Measurements from ENCODE around the gene ACADM.
"Not testable (repeated sequence)": the region's sequence is repeated elsewhere in the genome, so short reads cannot be mapped to it uniquely, and the experiment has no call there.

ACADM gene

DNA sequence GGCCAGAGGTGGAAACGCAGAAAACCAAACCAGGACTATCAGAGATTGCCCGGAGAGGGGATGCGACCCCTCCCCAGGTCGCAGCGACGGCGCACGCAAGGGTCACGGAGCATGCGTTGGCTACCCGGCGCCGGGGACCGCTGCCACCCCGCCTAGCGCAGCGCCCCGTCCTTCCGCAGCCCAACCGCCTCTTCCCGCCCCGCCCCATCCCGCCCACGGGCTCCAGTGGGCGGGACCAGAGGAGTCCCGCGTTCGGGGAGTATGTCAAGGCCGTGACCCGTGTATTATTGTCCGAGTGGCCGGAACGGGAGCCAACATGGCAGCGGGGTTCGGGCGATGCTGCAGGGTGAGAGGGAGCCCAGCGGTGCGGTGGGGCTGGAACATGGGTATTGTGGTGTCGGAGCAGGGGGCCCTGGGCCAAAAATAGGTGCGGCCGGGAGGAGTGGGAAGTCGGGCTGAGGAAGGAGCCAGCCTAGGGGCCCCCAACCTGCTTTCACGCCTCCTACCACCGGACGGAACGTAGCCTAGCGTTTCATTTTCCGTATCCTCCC is at the start of gene ACADM:
ACADM (plus strand) TSS at position 238 of the 551 bp plus-strand sequence; CDS start at position 317, 79 bp downstream.
- DNase-seq (ENCODE audit: low spot score): peak; percentile 75

DNA sequence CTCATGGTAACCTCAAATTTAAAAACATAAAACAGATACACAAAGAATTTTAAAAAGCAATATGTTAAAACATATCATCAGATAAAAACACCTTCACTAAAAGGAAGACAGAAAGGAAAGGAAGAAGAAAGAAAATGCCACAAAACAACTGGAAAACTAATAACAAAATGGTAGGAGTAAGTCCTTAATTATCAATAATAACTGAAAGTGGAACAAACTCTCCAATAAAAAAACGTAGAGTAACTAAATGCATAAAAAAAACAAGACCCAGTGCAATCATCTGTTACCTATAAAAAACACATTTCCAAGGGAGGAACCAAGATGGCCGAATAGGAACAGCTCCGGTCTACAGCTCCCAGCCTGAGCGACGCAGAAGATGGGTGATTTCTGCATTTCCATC is 47.1 kb upstream of the ACADM start:
- DNase-seq (ENCODE audit: low spot score): no peak

DNA sequence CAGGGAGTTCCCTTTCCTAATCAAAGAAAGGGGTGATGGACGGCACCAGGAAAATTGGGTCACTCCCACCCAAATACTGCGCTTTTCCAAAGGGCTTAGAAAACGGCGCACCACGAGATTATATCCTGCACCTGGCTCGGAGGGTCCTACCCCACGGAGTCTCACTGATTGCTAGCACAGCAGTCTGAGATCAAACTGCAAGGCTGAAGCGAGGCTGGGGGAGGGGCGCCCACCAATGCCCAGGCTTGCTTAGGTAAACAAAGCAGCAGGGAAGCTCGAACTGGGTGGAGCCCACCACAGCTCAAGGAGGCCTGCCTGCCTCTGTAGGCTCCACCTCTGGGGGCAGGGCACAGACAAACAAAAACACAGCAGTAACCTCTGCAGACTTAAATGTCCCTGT is 46.5 kb upstream of the ACADM start:
- not testable (repeated sequence) for DNase-seq (ENCODE audit: low spot score)

DNA sequence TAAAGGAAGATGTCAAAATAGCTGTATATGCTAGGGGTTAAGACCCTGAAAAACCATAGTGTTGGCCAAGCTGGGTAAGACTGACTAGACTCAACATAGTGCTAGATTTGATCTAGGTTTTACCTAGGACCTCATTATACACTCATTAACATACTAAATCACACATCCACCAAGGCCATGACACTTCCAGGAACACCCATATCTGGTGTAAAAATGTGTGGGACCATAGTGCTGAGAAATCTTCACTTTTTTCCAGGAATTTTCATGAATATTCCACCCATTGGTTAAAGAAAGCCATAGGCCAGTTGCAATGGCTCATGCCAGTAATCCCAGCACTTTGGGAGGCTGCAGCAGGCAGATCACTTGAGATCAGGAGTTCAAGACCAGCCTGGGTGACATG is 34.0 kb upstream of the ACADM start:
- no peak for DNase-seq (ENCODE audit: low spot score)

DNA sequence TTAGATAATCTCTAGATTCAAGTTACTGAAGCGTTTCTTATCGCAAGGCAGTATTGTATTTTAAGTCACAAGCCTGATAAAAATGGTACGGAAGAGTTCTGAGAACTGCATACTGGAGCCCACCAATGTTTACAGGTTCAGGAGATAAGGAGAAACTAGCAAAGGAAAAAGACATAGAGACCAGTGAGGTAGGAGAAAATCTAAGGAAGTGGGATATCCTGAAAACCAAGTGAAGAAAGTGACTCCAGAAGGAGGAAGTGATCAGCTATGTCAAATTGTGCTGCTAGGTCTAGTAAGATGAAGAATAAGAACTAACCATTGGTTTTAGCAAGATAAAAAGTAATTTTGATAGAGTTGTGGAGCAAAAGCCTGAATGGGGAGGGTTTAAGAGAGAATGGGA is 31.0 kb upstream of the ACADM start:
- no peak for DNase-seq (ENCODE audit: low spot score)

DNA sequence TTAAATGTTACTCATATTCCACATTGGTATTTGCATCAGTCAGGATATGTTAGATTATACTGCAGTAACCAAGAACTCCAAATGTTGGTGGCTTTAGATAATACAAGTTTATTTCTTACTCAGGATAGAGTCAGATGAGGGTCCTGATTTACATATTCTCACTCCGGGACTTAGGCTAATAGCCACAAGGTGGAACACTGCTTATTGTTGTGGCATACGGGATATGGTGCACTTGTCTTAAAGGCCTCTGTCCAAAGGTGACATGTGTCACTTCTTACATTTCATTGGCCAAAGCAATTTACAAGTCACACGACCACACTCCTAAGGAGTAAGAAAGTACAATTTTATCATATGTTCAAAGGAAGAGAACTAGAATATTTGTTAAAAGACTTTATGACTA is 28.5 kb upstream of the ACADM start:
- no peak for DNase-seq (ENCODE audit: low spot score)

DNA sequence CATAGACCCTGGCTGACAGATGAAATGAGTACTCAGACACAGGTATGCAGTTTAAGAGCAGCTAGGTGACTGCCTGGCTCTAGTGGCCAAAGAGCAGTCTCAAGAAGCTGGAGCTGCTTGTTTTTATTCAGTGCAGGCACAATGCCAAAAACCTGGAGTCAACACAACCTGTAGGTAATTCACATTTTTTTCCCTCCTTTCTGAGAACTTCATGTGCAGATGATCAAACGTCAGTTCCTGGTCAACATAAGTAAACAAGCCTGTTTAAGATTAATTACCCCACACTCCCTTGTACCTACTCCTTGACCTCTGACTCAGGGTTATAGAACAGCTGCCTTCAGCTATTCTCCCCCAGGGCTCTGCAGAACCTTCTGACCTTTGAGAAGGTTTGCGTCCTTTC is 17.3 kb upstream of the ACADM start:
- no peak for DNase-seq (ENCODE audit: low spot score)

DNA sequence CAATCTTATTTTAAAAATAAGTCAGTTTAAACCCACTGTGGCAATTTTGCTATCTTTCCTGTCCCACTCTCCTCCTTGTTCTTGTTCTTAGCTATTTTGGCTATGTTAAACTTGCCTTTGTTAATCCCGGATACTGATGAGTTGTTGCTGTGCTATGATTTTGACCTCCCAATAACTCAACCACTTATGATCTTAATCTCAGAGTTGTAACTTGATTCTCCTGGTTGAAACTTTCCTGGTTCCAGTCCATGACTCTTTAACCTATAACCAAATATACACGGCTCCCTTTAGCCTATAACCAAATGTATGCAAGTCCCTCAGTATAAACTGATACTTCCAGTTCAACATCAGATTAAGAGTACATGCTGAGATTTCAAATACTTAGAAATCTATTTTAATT is 15.6 kb upstream of the ACADM start:
- no peak for DNase-seq (ENCODE audit: low spot score)

DNA sequence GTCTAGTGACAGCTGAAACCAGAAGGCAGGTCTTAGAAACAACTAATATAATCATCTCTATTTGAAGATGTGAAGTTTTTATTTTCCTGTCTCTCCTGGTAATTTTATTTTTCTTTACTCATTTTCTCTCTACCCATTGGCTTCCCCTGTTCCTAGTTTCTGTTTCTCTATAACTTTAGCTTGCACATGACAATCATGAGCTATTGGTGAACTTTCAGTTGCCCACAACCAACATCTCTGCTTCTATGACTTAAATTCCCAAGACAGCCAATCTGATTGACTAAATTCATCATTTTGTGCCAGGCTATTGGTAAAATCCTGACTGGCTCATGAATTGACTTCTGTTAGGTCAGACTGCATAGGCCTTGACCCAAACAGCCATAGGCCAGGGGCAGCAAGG is 13.7 kb upstream of the ACADM start:
- DNase-seq (ENCODE audit: low spot score): no peak

DNA sequence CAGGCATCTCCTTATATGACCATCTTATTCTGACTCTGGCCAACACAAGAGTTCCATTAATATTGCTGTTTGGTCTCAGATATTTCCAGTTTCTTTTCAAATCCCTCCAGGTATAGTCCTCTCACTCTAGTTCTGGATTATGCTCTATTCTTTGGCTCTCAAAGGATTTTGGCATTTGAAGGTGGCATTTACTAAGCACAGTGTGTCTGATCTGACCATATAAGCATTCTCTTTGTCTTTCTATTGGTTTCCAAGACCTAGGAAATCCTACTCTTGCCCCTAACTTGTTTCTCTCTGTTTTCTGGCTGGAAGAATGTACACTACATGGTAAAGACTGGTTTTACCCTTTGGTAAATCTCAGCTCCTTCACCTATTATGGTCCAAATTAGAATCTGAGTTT is 12.7 kb upstream of the ACADM start:
- no peak for DNase-seq (ENCODE audit: low spot score)

DNA sequence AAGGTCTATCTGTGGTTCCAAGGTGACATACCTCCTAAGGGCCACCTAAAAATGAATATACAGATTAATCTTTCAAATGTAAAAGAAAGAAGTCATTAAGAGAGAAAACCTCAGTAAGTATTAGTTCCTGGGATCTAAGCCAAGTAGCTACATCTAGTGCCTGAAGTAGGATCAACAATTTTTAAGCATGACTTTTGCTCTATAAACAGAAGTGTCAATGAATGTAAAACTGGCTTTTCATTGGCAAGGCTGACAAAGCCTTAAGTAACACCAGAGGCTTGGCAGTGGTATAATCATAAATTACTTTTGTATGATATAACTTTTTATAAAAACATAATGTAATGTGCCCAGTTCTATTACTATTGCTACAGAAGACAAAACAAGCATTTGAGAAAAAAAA is 12.2 kb upstream of the ACADM start:
- DNase-seq (ENCODE audit: low spot score): no peak

DNA sequence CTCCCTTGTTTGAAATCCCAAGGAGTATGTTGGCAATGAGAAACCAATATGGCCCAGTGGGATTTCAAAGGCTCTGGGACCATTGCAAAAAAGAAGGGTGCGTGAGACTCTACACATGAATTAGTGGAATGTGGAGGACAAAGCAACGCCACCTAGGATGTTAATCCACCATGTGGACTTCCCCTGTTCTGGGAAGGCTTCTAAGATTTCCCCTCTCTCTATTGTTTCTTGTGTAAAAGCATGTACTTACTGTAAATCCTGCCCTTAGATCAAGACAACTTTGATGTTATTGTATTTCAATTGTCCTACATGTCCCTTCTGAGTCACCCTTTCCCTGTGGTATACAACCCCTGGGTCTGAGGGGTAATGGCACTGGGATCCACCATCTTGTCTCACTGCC is 4.7 kb upstream of the ACADM start:
- DNase-seq (ENCODE audit: low spot score): no peak

DNA sequence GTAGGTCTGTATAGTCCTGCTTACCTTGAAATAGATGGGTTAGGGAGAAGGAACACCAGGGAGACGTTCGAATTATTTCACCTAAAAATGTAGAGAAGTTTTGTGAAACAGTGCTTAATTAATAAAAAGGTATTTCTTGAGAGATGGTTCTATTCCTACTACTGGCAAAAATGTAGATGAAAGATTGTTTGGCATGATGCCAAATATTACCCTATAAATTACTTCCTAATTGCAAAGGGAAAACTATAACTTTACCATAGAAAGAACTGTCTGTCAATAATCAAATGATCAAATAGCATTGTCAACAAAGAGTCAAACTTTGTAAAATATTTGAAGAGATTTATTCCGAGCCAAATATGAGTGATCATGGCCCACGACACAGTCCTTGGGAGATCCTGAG is 4.2 kb upstream of the ACADM start:
- no peak for DNase-seq (ENCODE audit: low spot score)

DNA sequence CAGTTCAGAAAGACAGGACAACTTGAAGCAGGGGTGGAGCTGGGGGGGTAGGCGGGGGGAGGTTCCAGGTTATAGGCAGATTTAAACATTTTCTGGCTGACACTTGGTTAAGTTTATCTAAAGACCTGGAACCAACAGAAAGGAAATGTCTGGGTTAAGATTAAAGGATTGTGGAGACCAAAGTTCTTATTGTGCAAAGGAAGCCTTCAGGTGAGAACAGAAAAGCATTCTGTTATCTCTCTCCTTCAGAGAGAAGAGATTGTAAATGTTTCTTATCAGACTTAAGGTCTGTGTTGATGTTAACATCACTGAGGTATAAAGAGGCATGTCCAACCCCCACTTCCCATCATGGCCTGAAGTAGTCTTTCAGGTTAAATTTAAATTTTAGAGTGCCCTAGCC is 3.7 kb upstream of the ACADM start:
- DNase-seq (ENCODE audit: low spot score): no peak

DNA sequence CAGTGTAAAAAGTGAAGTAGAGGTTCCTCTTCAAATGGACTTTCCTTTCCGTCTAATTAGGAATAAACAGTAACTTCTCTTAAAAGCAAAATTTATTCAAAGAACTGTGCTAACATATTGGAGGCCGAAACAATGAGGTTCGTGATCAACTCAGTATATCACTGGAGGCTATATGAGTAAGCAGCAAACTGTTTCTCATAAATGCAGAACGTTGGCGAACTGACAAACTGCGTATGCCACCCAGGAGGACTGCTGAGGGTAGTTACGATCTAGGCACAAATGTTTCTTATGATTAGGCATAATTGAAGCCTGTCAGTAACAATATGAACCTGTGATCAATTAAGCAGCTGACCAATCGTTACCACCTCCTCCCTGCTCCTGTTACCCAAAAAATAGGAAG is 2.3 kb upstream of the ACADM start:
- not testable (repeated sequence) for DNase-seq (ENCODE audit: low spot score)

DNA sequence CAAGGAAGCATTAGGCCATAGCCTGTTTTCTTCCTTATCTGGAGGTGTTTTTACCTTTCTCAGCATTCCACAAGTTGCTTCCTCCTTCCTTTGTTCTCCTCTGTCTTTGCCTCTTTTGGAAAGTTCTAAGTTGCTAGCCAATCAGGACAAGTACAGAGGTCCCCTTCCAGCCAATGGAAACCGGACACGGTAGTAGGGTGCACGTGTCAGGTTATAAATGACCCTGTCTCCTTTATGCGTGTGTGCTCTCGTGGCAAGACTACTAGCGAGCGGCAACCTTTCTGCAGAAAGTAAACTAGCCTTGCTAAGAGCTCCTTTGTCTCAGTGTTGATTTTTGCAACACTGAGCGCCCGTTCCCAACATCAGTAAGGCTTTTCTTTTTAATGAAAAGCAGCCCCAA is 1.5 kb upstream of the ACADM start:
- no peak for DNase-seq (ENCODE audit: low spot score)

DNA sequence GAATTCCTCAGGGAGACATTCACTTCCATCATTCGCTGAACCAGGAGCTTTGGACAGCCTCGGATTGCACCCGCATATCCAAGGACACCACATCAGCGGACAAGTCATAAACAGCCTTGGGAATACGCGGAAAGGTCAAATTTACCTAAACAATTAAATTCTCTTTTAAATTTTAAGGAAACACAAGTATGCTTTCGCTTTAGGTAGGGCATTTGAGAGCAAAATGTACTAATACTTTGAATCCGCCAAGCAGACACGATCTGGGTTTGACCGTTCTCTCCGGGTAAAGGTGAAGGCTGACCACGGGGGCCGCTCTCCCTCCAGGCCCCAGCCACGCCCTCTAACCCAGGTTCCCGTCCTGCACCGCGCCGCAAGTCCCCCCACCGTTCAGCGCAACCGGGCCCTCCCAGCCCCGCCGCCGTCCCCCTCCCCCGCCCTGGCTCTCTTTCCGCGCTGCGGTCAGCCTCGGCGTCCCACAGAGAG is 479 bp upstream of the ACADM start:
- DNase-seq (ENCODE audit: low spot score): peak; percentile 64

DNA sequence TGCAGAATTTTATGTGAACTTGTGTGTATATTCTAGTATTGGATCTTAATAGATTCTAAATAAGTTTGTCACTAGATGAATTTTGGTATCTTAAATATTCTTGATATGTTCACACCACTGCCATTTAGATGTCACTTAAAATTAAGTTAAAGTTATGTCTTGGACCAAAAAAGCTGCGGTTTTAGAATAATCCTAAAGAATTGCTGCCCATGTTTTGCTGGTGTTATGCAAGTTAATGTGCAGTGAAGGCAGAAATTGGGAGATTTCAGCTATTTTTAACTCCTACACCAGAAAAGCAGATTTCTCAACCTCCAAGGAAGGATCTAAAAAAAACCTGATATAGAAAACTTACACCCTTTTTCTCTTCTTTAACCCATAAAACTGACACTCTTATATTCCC is 757 bp downstream of the ACADM start:
- DNase-seq (ENCODE audit: low spot score): no peak

DNA sequence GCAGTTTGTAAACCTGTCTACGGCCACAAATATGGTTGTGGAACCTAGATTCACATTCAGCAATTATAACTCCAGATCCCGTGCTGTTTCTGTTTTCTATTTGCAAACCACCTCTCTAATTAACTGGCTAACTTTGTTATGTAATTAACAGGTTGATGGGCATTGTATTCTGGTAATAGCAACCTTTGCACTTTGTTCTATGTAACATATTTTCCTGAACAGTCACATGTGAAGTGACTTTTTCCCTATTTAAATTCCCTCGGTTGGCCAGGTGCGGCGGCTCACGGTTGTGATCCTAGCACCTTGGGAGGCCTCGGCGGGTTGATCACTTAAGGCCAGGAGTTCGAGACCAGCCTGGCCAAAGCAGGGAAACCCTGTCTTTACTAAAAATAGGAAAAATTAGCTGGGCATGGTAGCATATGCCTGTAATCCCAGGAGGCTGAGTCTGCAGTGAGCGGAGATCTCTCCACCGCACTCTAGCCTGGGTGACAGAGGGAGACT is 1.4 kb downstream of the ACADM start:
- DNase-seq (ENCODE audit: low spot score): no peak

DNA sequence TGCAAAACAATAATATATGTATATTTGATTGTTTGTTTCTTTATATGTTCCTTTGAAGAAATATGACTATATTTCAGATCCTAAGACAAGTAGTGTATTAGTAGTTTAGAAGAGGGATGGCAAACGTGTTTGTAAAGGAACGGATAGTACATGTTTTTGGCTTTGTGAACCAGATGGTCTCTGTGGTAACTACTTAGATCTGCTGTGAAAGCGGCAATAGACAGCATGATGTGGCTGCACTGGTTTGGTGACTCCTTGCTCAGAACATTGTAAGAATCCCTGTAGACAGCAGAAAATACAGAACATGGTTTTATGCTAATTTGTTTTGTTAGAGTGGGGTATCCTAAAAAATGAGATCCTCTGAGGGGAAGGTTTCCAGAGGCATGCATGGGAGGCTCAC is 3.1 kb downstream of the ACADM start:
- no peak for DNase-seq (ENCODE audit: low spot score)

DNA sequence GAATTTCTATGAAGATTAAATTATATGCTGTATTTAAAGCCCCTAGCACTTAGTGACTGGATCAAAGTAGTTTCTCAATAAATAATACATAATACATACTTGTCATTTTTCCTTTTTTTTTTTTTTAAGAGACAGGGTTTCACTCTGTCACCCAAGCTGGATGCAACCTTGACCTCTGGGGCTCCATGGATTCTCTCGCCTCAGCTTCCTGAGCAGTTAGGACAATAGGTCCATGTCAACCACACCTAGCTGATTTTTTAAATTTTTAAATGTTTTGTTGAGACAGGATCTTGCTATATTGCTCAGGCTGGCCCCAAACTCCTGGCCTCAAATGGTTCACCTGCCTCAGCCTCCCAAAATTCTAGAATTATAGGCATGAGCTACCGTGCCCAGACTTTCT is 5.9 kb downstream of the ACADM start:
- DNase-seq (ENCODE audit: low spot score): no peak

DNA sequence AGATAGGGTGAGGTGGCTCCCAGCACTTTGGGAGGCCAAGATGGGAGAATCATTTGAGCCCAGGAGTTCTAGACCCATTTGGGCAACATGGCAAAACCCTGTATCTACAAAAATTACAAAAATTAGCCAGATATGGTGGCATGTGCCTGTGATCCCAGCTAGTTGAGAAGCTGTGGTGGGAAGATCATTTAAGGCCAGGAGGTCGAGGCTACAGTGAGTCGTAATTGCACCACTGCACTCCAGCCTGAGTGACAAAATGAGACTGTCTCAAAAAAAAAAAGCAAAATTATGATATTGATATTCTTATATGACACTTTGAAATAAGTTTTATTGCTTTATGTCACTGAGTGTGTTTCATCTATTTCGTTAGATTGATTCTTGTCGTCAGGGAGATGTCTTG is 7.4 kb downstream of the ACADM start:
- no peak for DNase-seq (ENCODE audit: low spot score)

DNA sequence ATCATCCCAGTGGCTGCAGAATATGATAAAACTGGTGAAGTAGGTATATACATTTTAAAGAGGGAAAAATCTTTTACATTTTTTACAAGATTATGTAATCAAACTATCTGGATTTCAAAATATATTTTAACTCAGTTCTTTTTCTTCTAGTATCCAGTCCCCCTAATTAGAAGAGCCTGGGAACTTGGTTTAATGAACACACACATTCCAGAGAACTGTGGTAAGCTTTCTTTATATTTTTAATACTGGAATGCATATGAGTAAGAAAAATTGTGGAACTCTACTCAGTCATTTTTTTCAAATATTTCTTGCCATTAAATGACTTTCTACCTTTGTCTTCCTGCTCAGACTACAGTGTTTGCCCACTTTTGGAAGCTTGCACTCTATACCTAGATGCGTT is 8.2 kb downstream of the ACADM start:
- DNase-seq (ENCODE audit: low spot score): no peak

DNA sequence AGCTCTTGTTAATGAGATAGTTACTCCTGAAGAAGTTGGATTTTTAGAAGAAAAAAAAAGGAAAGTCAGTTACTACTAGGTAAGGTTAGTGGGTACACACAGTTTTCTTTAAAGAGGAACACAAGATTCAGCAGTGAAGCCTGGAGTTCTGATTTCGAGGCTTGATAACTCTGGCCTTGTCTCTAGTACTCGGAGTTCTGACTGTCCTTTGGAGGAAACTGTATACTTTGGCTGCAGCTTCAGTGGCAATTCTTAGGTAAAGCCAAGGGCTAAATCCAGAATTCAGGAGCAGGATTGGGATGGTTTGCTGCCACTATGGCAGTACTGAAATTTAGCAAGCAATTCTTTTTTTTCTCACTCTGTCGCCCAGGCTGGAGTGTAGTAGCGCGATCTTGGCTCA is 9.2 kb downstream of the ACADM start:
- DNase-seq (ENCODE audit: low spot score): no peak

DNA sequence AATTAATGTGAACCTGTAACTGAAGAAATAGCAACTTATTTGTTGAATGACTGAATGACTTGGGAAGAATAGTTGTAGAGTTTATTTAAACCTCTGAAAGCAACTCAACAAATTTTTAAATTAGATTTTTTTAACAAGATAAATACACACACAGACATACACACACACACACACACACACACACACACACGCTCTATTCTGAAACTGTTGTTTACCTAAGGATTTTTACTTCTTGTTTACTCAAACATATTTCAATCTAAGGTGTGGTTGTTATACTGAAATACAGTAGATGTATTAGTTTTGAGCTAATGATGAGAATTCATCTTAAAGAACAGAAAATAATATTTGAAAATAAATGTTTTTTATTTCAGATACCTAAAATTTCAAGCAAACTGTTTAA is 11.5 kb downstream of the ACADM start:
- no peak for DNase-seq (ENCODE audit: low spot score)
